Activated CD8-positive, alpha-beta memory T cell treated with anti-CD3 and anti-CD28 coated beads, Interleukin-2, amount 10 ng/mL, durations not matched to agents 7 days and 5 days (primary cell): ENCODE measurements around the gene SCMH1. TPM values are rescaled to one million over a fixed set of nuclear protein-coding genes. Genes with fewer than 3 reads are reported as not detected.

ENCODE experiments used
- ATAC-seq: fragments of 150-1000 bp; cut with Tn5 transposase; one replicate; pipeline ENCODE4 v1.10.0; 2021; ENCODE audit warnings: moderate library complexity
- CTCF ChIA-PET: fragments of 350-600 bp; sonication (Branson Sonifier 250); formaldehyde crosslinking; loops from one replicate; lab custom pipeline; 2021; ENCODE audit warnings: antibody characterized with exemption; lab: Charles Lee
- DNase-seq: peaks from one replicate; pipeline ENCODE4 v3.0.0-alpha.2; 2020
- H3K27ac Mint-ChIP-seq: one replicate; pipeline ENCODE4 v1.8.0; 2021; ENCODE audit warnings: mild to moderate bottlenecking, mixed read lengths
- H3K27me3 Mint-ChIP-seq: one replicate; pipeline ENCODE4 v1.8.0; 2021; ENCODE audit warnings: mixed read lengths
- H3K36me3 Mint-ChIP-seq: one replicate; pipeline ENCODE4 v1.8.0; 2021; ENCODE audit warnings: mild to moderate bottlenecking, mixed read lengths
- H3K4me1 Mint-ChIP-seq: one replicate; pipeline ENCODE4 v1.8.0; 2021; ENCODE audit warnings: mixed read lengths
- H3K4me3 Mint-ChIP-seq: one replicate; pipeline ENCODE4 v1.8.0; 2021; ENCODE audit warnings: mild to moderate bottlenecking, moderate library complexity, mixed read lengths
- H3K9me3 Mint-ChIP-seq: one replicate; pipeline ENCODE4 v1.8.0; 2022; ENCODE audit warnings: low read depth, mixed read lengths
- total RNA-seq, 2 experiments: library from RNA; stranded (reverse); gene quantifications; one replicate each; pipeline ENCODE4 v1.2.3, GENCODE V29; 2021

SCMH1 gene
- 10 to 100 TPM; 20.3 to 30.0 TPM for total RNA-seq

DNA sequence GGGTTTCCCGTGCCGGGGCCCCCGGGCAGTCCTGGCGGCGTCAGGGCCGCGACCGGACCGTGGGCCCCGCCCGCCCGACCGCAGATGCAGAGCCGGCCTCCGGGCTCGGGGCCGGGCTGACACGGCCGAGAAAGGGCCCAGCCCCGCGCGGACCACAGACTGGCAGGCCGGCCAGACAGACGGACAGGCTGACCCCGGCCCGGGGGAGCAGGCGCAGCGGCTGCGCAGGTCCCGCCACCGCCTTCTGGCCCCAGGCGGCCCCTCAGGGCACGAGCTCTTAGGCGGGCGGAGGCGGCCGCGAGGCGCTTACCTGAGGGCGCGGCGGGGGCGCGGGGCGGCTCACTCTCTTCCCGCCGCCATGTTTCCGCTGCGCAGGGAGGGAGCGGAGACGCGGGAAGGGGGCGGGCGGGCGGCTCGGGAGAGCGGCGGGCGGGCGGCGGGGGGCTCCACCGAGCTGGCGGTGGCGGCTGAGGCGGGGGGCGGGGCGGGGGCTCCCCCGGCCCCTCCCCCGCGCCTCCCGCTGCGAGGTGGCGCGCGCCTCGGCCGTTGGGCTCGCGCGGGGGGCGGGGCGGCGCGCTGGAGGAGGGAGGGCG, at the start of gene SCMH1:
SCMH1 (minus strand) TSS at position 558 of the 593 bp plus-strand sequence. CDS start 56,173 bp downstream, outside the sequence.
- peak; percentile 57 for DNase-seq
- Mint-ChIP-seq H3K36me3 (no peaks in the 10 kb centered on the region), H3K27ac (peak within 1 kb of the TSS; percentile 71), H3K9me3 (no peaks in the 10 kb centered on the region), H3K4me3 (peak within 1 kb of the TSS; percentile 69), H3K4me1 (peaks cover 36% of the 10 kb centered on the region), H3K27me3 (peaks cover 4% of the 10 kb centered on the region)
- ATAC-seq = peak; percentile 76
- CTCF ChIA-PET = no interaction called here

DNA sequence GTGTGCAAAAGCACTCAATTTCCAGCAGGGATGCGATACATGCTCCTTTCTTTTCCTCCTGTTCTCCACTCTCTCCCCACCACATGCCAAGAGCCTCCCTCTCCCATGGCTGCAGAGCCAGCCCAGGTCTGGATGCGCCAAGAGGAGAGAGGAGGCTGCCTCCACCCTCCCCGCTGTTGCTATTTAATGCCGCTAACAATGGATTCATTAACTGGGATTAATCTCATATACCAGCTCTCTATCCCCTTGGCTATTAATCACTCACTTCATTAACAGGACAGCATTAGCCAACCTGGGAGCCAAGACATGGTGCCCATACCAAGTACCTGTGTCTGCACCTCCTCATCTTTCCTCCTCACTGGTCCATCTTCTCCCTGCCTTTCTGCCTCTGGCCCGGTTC, 49.1 kb upstream of the SCMH1 start:
- no peak for ATAC-seq
- CTCF ChIA-PET = interaction anchor here (0.9 kb wide), 1 partner anchor 9 kb away, joined by 3 read pairs; no protein-coding TSS in a partner anchor
- Mint-ChIP-seq H3K9me3 (no peaks in the 10 kb centered on the region), H3K27ac (no peak overlapping the region), H3K27me3 (peaks cover 37% of the 10 kb centered on the region), H3K4me1 (no peaks in the 10 kb centered on the region), H3K36me3 (no peaks in the 10 kb centered on the region), H3K4me3 (no peak overlapping the region)
- no peak for DNase-seq

DNA sequence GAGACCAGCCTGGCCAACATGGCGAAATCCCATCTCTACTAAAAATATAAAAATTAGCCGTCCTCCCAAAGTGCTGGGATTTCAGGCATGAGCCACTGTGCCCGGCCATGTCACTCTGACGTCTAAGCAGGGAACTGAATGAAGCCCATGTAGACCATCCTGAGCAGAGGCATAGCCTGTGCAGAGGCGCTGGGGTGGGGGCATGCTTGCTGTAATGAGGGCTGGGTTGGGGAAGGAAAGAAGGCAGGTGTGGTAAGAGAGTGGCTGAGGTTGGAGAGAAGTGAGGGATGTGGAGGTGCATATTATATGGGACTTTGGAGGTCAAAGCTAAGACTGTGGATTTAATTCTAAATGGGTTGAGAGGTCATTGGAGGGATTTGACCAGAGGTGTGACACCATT, 47.1 kb upstream of the SCMH1 start:
- DNase-seq (no peak), ATAC-seq (no peak)
- no peaks in the 10 kb centered on the region for H3K4me1 Mint-ChIP-seq
- H3K27ac Mint-ChIP-seq = no peak overlapping the region
- no peak overlapping the region for H3K4me3 Mint-ChIP-seq
- CTCF ChIA-PET = interaction anchor here (0.5 kb wide), 1 partner anchor 1039 kb away, joined by 3 read pairs; no protein-coding TSS in a partner anchor
- H3K36me3 Mint-ChIP-seq = no peaks in the 10 kb centered on the region
- peaks cover 48% of the 10 kb centered on the region for H3K27me3 Mint-ChIP-seq
- no peaks in the 10 kb centered on the region for H3K9me3 Mint-ChIP-seq

DNA sequence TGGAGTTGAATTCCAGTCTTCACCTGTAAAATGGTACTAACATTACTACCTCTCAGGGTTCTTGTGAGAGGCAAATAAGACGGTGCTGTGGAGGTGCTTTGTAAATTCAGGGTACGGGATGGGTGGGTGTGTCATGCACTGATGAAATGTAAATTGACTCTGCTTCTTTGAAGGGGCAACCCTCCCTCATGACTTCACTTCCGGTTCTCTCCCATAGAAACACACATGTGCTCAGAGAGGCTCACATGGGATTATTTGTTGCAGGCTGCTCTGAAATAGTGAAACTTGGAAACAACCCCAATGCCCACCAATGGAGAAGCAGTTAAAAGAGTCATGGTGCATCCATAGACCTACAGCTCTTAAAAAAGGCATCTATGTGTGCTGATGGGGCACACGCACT, 44.9 kb upstream of the SCMH1 start:
- Mint-ChIP-seq H3K4me3 (no peak overlapping the region), H3K27me3 (peaks cover 55% of the 10 kb centered on the region), H3K9me3 (no peaks in the 10 kb centered on the region), H3K36me3 (no peaks in the 10 kb centered on the region), H3K27ac (no peak overlapping the region), H3K4me1 (no peaks in the 10 kb centered on the region)
- ATAC-seq (no peak), DNase-seq (no peak)
- CTCF ChIA-PET = no interaction called here

DNA sequence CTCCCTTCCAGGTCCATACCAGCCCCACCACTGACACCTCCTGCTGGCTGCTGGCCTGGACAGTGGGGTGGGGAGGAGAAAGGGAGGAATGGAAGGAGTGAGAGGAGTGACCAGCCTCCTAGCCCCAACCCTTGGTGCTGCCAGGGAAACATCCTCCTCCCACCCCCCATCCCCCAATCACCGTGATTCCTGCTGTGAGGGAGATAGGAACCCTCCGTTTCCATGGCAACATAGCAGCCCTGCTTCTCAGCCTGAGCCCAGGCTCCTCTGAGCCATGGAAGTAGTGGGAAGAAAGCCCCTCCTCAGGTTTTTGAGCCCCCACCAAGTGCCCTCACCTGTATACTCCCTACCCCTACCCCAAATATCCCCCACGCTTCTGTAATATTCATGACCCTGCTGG, 44.4 kb upstream of the SCMH1 start:
- Mint-ChIP-seq H3K4me1 (no peaks in the 10 kb centered on the region), H3K4me3 (no peak overlapping the region), H3K27me3 (peaks cover 57% of the 10 kb centered on the region), H3K36me3 (no peaks in the 10 kb centered on the region), H3K27ac (no peak overlapping the region), H3K9me3 (no peaks in the 10 kb centered on the region)
- ATAC-seq = no peak
- no peak for DNase-seq
- CTCF ChIA-PET = no interaction called here

DNA sequence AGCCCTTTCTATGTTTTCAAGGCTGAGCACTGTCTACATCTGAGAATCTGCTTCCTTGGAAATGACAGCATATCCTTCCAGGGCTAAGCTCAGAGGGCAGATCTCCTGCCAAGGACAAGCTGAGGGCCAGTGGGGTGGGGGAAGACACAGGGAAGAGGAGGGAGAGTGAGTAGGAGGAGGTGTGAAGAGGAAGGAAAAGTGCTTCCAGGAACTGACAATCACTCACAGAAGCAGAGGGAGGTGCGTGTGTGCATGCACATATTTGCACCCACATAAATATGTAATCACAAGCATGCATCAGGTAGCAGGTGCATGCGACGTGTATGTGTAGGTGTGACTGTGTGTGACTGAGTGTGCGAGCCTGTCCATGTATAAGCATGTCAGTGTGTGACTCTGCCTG, 43.7 kb upstream of the SCMH1 start:
- CTCF ChIA-PET = interaction anchor here (1.3 kb wide), 1 partner anchor 10 kb away, joined by 3 read pairs; no protein-coding TSS in a partner anchor
- no peaks in the 10 kb centered on the region for H3K9me3 Mint-ChIP-seq
- H3K4me1 Mint-ChIP-seq = no peaks in the 10 kb centered on the region
- no peak overlapping the region for H3K27ac Mint-ChIP-seq
- no peak overlapping the region for H3K4me3 Mint-ChIP-seq
- no peaks in the 10 kb centered on the region for H3K36me3 Mint-ChIP-seq
- peaks cover 54% of the 10 kb centered on the region for H3K27me3 Mint-ChIP-seq
- DNase-seq (no peak), ATAC-seq (no peak)

DNA sequence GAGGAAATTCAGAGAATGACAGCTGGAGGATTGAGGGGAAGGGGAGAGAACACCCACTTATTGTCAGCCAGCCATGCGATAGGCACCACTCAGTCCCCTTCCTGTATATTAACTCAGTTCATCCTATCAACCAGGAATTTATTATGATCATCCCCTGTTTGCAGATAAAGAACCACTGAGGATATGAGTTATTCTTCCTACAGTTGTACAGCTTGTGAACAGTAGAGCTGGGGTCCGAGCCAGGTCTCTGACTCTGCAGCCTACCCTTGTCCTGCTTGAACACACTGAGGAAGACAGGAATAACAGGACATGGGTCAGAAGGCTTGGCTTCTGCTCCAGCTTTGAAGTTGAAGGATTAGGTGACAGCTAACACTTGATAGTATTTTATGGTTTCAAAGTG, 42.0 kb upstream of the SCMH1 start:
- ATAC-seq (no peak), DNase-seq (no peak)
- H3K27ac Mint-ChIP-seq = no peak overlapping the region
- H3K36me3 Mint-ChIP-seq = no peaks in the 10 kb centered on the region
- CTCF ChIA-PET = interaction anchor here (0.9 to 2.1 kb wide), 6 partner anchors 9 to 133 kb away, joined by 3 to 7 read pairs (median 3); no protein-coding TSS in a partner anchor
- H3K4me1 Mint-ChIP-seq = no peaks in the 10 kb centered on the region
- no peaks in the 10 kb centered on the region for H3K9me3 Mint-ChIP-seq
- H3K4me3 Mint-ChIP-seq = no peak overlapping the region
- peaks cover 45% of the 10 kb centered on the region for H3K27me3 Mint-ChIP-seq

DNA sequence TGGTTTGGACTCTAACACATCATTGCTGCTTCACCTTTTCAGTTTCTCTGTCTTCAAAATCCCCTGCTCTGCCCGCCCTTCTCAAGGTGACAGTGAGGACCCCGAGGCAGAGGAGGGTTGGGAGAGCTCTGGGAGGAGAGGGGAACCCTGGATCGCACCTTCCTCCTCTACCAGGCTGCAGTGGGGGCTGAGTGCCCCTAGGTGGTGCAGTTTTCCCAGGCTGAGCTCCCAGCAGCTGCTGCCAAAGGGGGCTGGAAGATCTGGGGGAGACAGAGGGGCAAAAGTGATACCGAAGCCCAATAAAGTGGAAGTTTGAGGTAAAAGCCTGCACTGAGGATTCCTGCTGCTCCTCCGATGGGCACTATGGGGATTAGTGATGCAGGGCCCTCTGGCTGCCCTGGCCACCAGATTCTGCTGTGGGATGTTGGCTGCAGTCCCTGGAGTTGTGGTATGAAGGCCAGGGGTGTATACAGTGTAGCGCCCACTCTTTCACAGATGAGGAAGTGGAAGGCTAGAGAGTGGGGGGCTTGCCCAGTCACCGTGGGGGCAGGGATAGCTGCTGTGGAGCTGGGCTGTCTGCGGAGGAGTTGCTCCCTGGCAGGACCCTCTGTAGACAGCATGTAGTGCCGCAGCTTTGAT, 40.7 kb upstream of the SCMH1 start:
- no peaks in the 10 kb centered on the region for H3K36me3 Mint-ChIP-seq
- CTCF ChIA-PET = interaction anchor here (0.8 to 3.3 kb wide), 19 partner anchors 8 to 208 kb away, joined by 3 to 19 read pairs (median 3); no protein-coding TSS in a partner anchor
- ATAC-seq (peak; percentile 55), DNase-seq (no peak)
- no peak overlapping the region for H3K4me3 Mint-ChIP-seq
- peaks cover 42% of the 10 kb centered on the region for H3K27me3 Mint-ChIP-seq
- no peak overlapping the region for H3K27ac Mint-ChIP-seq
- H3K9me3 Mint-ChIP-seq = no peaks in the 10 kb centered on the region
- H3K4me1 Mint-ChIP-seq = no peaks in the 10 kb centered on the region

DNA sequence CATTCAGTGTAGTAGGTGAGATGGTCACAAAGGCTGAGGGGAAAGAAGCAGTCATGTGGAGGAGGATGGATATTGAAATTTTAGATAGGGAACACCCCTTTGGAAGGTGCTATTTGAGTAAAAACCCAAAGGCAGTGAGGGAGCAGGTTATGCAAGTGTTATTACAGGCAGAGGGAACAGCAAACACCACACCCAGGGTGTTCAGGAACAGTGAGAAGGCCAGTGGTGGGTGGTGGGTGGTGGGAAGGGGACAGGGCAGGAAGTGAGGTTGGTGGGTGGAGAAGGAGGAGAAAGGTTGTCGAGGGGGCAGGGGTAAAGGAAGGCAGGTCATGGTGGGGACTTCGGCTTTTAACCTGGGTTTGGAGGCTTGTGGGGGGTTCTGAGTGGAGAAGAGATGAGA, 39.2 kb upstream of the SCMH1 start:
- no peak overlapping the region for H3K27ac Mint-ChIP-seq
- ATAC-seq (no peak), DNase-seq (no peak)
- CTCF ChIA-PET = interaction anchor here (2.0 to 3.3 kb wide), 2 partner anchors 12 to 137 kb away, joined by 5 to 19 read pairs; no protein-coding TSS in a partner anchor
- no peaks in the 10 kb centered on the region for H3K4me1 Mint-ChIP-seq
- peaks cover 42% of the 10 kb centered on the region for H3K27me3 Mint-ChIP-seq
- H3K36me3 Mint-ChIP-seq = no peaks in the 10 kb centered on the region
- no peak overlapping the region for H3K4me3 Mint-ChIP-seq
- no peaks in the 10 kb centered on the region for H3K9me3 Mint-ChIP-seq

DNA sequence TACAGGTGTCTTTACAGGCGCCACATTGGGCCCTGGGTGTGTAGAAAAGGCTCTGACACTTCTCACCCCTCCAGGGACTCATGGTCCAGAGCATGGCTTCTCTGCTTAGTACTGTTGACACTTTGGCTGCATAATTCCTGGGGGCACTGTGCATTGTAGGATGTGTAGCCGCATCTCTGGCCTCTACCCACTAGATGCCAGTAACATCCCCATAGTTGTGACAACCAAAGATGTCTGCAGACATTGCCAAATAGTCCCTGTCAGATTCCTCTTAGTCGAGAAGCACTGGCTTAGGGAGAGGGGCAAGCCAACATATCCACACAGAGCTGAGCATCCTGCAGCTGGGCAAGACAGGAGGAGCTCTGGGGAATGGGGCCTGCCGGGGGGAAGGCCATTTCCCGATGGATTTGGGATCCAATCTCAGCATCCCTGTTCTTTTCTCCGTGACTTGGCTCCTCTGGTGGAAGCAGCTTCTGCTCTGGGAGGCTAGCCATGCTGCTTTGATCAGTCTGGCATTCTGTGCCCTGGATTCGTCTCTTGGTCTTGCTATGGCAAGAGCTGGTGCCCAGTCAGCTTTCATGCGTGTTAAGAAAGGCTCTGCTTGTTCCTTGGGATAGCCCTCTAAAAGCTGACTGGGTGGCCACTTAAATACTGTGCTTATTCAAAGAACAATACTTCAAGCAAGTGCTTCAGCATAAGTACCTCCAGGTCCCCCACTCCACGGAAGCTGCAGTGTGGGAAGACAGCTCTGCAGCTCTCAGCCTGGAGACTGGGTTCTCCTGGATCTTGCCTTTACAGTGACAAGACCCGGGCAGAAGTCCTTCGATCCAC, 38.3 kb upstream of the SCMH1 start:
- CTCF ChIA-PET = interaction anchor here (3.3 kb wide), 1 partner anchor 138 kb away, joined by 19 read pairs; no protein-coding TSS in a partner anchor
- H3K4me3 Mint-ChIP-seq = no peak overlapping the region

DNA sequence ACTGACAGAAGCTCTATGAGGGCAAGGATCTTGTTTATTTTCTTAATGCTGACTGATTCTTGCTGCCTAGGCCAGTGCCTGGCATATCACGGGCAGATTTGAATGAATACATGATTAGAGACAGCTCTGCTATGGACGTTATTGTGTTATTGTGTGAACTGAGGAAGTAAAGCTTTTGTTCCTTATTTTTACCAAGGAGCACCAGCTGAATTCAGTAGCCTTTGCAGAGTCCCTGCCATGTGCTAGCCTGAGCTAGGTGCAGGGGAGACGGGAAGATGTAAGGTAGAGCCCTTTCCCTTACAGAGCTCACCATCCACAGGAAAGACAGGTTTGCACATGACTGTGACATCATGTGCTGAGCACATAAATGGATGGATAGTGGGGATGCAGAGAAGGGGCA, 36.0 kb upstream of the SCMH1 start:
- Mint-ChIP-seq H3K27ac (no peak overlapping the region), H3K4me1 (no peaks in the 10 kb centered on the region), H3K36me3 (no peaks in the 10 kb centered on the region), H3K9me3 (no peaks in the 10 kb centered on the region), H3K27me3 (peaks cover 33% of the 10 kb centered on the region), H3K4me3 (no peak overlapping the region)
- no peak for DNase-seq
- ATAC-seq = no peak
- CTCF ChIA-PET = interaction anchor here (1.0 to 1.5 kb wide), 2 partner anchors 138 to 145 kb away, joined by 3 read pairs; no protein-coding TSS in a partner anchor

More for the DNA sequence above, 38.3 kb upstream of the SCMH1 start:
- ATAC-seq (no peak), DNase-seq (no peak)
- no peaks in the 10 kb centered on the region for H3K4me1 Mint-ChIP-seq
- H3K36me3 Mint-ChIP-seq = no peaks in the 10 kb centered on the region
- H3K9me3 Mint-ChIP-seq = no peaks in the 10 kb centered on the region
- no peak overlapping the region for H3K27ac Mint-ChIP-seq
- H3K27me3 Mint-ChIP-seq = peaks cover 37% of the 10 kb centered on the region

DNA sequence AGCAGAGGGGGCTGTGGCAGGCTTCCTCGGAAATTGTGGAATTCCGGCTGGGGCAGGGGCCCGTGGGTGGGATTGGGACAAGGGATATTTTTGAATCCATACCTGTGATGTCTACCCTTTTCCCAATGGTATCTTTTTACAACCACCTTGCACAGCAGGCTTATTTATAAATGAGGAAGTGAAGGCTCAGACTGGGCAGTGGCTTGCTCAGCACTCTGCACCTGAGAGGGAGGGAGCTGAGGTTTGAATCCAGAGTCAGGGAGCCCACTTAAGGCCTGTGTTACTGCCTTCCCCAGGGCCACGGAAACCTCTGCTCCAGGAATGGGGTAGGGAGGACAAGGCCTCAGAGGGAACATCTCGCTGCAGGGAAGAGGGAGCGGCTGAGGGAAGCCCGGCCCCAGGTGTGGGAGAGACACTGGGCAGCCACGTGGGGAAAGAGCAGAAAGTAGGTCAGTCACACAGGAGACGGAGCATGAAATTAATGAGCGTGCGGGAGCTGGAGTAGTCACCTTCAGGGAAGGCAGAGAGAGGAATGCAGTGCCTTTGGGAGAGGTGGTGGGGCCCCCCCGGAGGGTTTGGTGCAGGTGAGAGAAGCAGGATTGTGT, 35.4 kb upstream of the SCMH1 start:
- DNase-seq (no peak), ATAC-seq (no peak)
- no peak overlapping the region for H3K4me3 Mint-ChIP-seq
- H3K27ac Mint-ChIP-seq = no peak overlapping the region
- no peaks in the 10 kb centered on the region for H3K9me3 Mint-ChIP-seq
- H3K36me3 Mint-ChIP-seq = no peaks in the 10 kb centered on the region
- H3K4me1 Mint-ChIP-seq = no peaks in the 10 kb centered on the region
- H3K27me3 Mint-ChIP-seq = peaks cover 30% of the 10 kb centered on the region
- CTCF ChIA-PET = interaction anchor here (1.0 to 1.5 kb wide), 2 partner anchors 139 to 146 kb away, joined by 3 read pairs; no protein-coding TSS in a partner anchor

DNA sequence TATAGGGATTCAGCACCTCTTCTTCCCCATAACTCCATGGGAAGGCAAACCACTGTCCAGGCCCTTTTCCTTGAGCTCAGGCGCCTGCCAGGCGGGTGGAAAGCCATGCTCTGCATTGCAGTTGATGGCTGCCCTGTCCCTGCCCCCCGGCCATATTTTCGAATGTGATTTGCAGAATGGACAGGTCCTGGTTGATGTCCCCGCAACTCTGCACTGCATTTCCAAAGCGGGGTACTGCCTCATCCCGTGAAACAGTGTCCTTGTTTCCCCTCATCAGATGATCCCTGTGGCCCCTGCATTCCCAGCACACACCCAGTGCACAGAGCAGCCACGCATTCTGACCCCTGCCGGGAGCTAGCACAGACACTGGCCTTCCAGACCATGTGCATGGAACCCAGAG, 33.7 kb upstream of the SCMH1 start:
- H3K27ac Mint-ChIP-seq = no peak overlapping the region
- no peaks in the 10 kb centered on the region for H3K36me3 Mint-ChIP-seq
- peaks cover 26% of the 10 kb centered on the region for H3K27me3 Mint-ChIP-seq
- ATAC-seq = no peak
- DNase-seq = peak; percentile 34
- CTCF ChIA-PET = interaction anchor here (0.9 to 2.0 kb wide), 2 partner anchors 9 to 141 kb away, joined by 3 to 6 read pairs; no protein-coding TSS in a partner anchor
- H3K9me3 Mint-ChIP-seq = no peaks in the 10 kb centered on the region
- H3K4me3 Mint-ChIP-seq = no peak overlapping the region
- no peaks in the 10 kb centered on the region for H3K4me1 Mint-ChIP-seq
